Fibroblast of peridontal ligament (primary cell): ENCODE measurements around the gene MSI1.

Source experiments
- DNase-seq: peaks from one replicate; pipeline ENCODE4 v3.0.0-alpha.2; 2010; ENCODE audit errors: extremely low read depth

MSI1 gene

GRCh38 chr12:120321382-120322202 is 47.4 kb downstream of the MSI1 start:
- no peak for DNase-seq

GRCh38 chr12:120317224-120318105 is 51.5 kb downstream of the MSI1 start:
- DNase-seq = peak; percentile 98

- DNase-seq = no peak
Observed at GRCh38 chr12:120316798-120317223, 52.2 kb downstream of the MSI1 start.

- DNase-seq = no peak
Observed at GRCh38 chr12:120314220-120314619, 54.7 kb downstream of the MSI1 start.

- DNase-seq = peak; percentile 96
Observed at GRCh38 chr12:120301962-120302815, 66.8 kb downstream of the MSI1 start, which contains the start of gene SIRT4. Gene SIRT4 (plus strand): TSS chr12:120302321. CDS start chr12:120303562, 1,241 bp downstream.

- DNase-seq = peak; percentile 96
Observed at GRCh38 chr12:120292661-120293531, 76.1 kb downstream of the MSI1 start, which contains the start of gene RNU4-1. Gene RNU4-1 (minus strand): TSS chr12:120293237.

GRCh38 chr12:120292411-120292660 is 76.6 kb downstream of the MSI1 start:
- no peak for DNase-seq
